PC-3 (cell line): ENCODE data around the gene GRIP1. TPM values are rescaled to one million over a fixed set of nuclear protein-coding genes. Genes with fewer than 3 reads are reported as not detected.

Experiments
- ATAC-seq: fragments of 200-7000 bp; cut with Tn5 transposase; 2 replicates; pipeline ENCODE4 v1.9.1; 2020; ENCODE audit warnings: mild to moderate bottlenecking, moderate library complexity
- BruUV-seq: library from RNA; stranded (reverse); fragments of 400-500 nt; replicated peaks from 2 replicates; lab custom pipeline; 2021; lab: Mats Ljungman, UMichigan
- CTCF ChIA-PET: fragments of 300-600 bp; sonication (Branson Sonifier 250); formaldehyde crosslinking; loops from one replicate; lab custom pipeline; 2022; ENCODE audit warnings: antibody characterized with exemption; lab: Charles Lee
- POLR2A ChIA-PET: fragments of 300-600 bp; sonication (Branson Sonifier 250); formaldehyde crosslinking; loops from one replicate; lab custom pipeline; 2022; ENCODE audit warnings: antibody characterized with exemption; ENCODE audit not compliant: unreplicated experiment; lab: Charles Lee
- DNase-seq: peaks from one replicate; pipeline ENCODE4 v3.0.0-alpha.2; 2015
- H2AFZ ChIP-seq: fragments of 300-600 bp; sonication (generic); 2 replicates; pipeline ENCODE4 v1.6.0; 2016; ENCODE audit warnings: antibody characterized with exemption, low read length
- H3F3A ChIP-seq: fragments of 300-600 bp; sonication (generic); one replicate; pipeline ENCODE4 v1.6.0; 2017; ENCODE audit warnings: antibody characterized with exemption, low read length, control low read depth, mild to moderate bottlenecking; ENCODE audit not compliant: unreplicated experiment
- H3K27ac ChIP-seq: fragments of 300-600 bp; sonication (generic); 2 replicates; pipeline ENCODE4 v1.5.1; 2016; ENCODE audit warnings: mild to moderate bottlenecking, low read length
- H3K27me3 ChIP-seq: fragments of 300-600 bp; sonication (generic); 2 replicates; pipeline ENCODE4 v1.6.1; 2016; ENCODE audit warnings: low read length, mixed read lengths
- H3K36me3 ChIP-seq: fragments of 300-600 bp; sonication (generic); 2 replicates; pipeline ENCODE4 v1.6.1; 2016; ENCODE audit warnings: low read depth, mixed run types, low read length, mixed read lengths
- H3K4me1 ChIP-seq: fragments of 300-600 bp; sonication (generic); 2 replicates; pipeline ENCODE4 v1.5.1; 2016; ENCODE audit warnings: low read length; ENCODE audit not compliant: insufficient read depth
- H3K4me2 ChIP-seq: fragments of 300-600 bp; sonication (generic); 2 replicates; pipeline ENCODE4 v1.6.0; 2016; ENCODE audit warnings: low read length
- H3K4me3 ChIP-seq: fragments of 300-600 bp; sonication (generic); 2 replicates; pipeline ENCODE4 v1.5.1; 2016; ENCODE audit warnings: mild to moderate bottlenecking, low read length, mixed read lengths
- H3K79me2 ChIP-seq: fragments of 300-600 bp; sonication (generic); 2 replicates; pipeline ENCODE4 v1.6.1; 2017; ENCODE audit warnings: low read length, mixed read lengths
- H3K9ac ChIP-seq: fragments of 300-600 bp; sonication (generic); 2 replicates; pipeline ENCODE4 v1.6.0; 2016; ENCODE audit warnings: mild to moderate bottlenecking, low read length
- H3K9me2 ChIP-seq: fragments of 300-600 bp; sonication (generic); replicated peaks from 2 replicates; pipeline ENCODE4 v1.6.1; 2016; ENCODE audit warnings: mixed run types, low read length, mixed read lengths
- H3K9me3 ChIP-seq: fragments of 300-600 bp; sonication (generic); 2 replicates; pipeline ENCODE4 v1.6.1; 2016; ENCODE audit warnings: low read length, mixed read lengths
- H4K20me1 ChIP-seq: fragments of 300-600 bp; sonication (generic); 2 replicates; pipeline ENCODE4 v1.6.1; 2016; ENCODE audit warnings: low read length, mixed read lengths
- EZH2 ChIP-seq: fragments of 300-600 bp; sonication (generic); IDR thresholded peaks from one replicate; pipeline ENCODE4 v1.6.1; 2017; ENCODE audit warnings: antibody characterized with exemption, mild to moderate bottlenecking, low read length; ENCODE audit not compliant: unreplicated experiment
- EZH2phosphoT487 ChIP-seq: fragments of 300-600 bp; sonication (generic); IDR thresholded peaks from 2 replicates; pipeline ENCODE4 v1.6.1; 2018; ENCODE audit warnings: mild to moderate bottlenecking, antibody characterized with exemption, low read length, borderline replicate concordance
- intact Hi-C: fragments of 100-400 bp; cut with micrococcal nuclease; formaldehyde crosslinking; loops from 2 replicates; pipeline ENCODE4 v1.9.0; 2023
- total RNA-seq: library from RNA; depleted of rRNA; stranded (reverse); fragments of >200 nt; gene quantifications from 2 replicates; pipeline ENCODE4 v1.2.3, GENCODE V29; 2014
- TF ChIP-seq, protein P1 (sequence below): fragments of 300-600 bp; sonication (generic); conservative IDR thresholded peaks from 2 replicates; pipeline ENCODE4 v1.5.1; 2017; ENCODE audit warnings: antibody characterized with exemption, low read depth, mild to moderate bottlenecking, low read length

GRIP1 gene
- total RNA-seq, 1 experiment from 2014 or later, result 2.0 TPM

DNA sequence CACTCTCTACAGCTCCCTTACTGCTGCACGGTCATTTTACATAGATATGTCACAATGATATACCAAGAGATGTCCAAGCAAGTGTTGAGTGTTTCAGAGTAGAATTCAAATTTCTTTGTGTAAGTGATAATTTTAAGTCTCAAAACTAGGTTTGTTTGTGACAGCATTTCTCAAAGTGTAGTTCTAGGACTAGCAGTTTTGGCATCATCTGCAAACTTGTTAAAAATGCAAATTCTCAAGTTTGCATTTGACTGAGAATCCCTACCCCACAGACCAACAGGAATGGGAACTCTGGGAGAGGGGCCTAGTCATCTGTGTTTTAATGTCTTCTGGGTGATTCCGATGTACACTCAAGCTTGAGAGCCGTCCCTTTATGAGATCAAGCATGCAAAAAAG lies 279.0 kb downstream of the GRIP1 start:
- Histone ChIP-seq H3F3A (no peaks in the 10 kb centered on the region), H3K4me3 (no peak overlapping the region), H4K20me1 (no peaks in the 10 kb centered on the region), H3K36me3 (no peaks in the 10 kb centered on the region), H3K27me3 (no peaks in the 10 kb centered on the region), H2AFZ (no peak overlapping the region), H3K9me2 (no peaks in the 10 kb centered on the region), H3K4me1 (0 out of 2 replicates have a peak, but pooled peaks cover under 1% of the 10 kb centered on the region), H3K27ac (no peak overlapping the region), H3K9me3 (no peaks in the 10 kb centered on the region), H3K79me2 (no peaks in the 10 kb centered on the region), H3K4me2 (no peak overlapping the region), H3K9ac (no peak overlapping the region)
- DNase-seq, result no peak
- no peak for TF ChIP-seq EZH2
- no TSS peak for BruUV-seq
- no peak for ATAC-seq
- ChIA-PET CTCF (no interaction called here), POLR2A (no interaction called here)
- intact Hi-C loops, result no loop called here

DNA sequence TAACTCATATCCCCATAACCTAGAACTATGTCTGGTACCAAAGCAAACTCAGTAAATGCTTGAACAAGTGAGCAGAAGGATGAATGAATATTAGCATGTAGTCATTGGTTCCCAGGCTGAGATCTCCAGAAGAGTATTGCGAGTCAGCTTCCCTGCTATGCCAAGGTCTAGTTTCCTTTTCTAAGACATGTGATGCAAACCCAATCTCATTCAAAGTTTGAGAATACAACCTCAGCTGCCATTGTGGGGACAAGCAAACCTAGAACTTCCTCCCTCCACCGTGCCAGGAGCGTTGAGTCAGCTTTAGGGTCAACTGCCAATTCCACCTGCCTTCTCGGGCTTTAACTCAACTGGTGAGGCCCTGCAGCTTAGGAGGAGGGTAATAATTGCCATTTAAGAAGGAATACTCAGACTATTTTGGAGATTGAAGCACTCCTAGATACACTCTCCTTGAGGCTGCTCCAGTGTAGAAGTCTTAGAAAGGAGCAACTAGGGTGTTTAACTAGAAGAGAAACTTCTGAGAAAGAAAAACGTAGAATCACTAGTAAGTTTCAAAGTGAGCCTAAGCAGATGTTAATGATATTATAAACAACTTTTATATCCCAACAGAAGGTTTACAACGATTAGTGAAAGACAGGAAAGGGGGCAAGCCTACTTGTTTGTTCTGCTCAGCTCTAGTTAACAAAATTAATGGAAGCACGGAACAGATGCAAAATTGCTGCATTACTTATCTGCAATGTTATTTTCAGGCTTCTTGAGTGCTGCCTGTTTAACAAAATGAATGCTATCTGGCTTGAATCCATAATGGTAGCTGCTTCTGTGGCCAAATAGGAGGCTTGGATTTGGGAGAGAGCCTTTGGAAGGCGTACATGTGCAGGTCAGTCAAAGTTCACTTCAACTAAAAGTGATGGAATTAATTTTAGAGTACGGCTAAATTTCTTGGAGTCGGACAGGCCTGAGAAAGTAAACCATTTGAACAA lies 279.7 kb downstream of the GRIP1 start:
- no peak for ATAC-seq

DNA sequence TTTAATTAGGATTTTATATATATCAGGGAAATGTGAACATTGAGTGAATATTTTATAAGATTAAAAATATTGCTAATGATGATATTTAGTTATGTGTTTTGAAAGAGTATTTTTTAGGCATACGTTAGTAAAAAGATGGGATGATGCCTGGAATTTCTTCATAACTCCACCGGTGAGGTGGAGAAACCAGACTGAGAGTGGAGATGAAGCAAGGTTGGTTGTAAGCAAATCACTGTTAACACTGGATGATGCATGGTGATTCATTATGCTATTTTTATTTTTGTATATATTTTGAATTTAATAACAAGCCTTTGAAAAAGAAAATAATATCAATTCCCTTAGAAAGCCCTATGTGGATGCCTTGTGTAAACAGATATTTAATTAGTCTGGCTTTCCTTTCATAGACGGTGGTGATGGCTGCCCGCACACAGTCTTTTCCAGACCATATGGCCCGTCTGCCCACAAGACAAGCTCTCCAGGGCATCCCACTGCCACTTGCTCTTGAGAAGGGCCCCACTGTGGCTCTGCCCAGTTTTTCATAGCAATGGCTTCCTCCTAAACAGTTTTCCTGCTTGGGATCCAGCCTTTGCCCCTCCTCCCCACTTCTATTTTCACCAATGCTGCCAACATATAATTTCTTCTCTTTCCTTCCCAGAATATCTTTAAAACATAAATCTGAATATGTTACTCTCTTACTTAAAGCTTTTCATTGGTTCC lies 281.1 kb downstream of the GRIP1 start:
- Histone ChIP-seq H3K9ac (no peak overlapping the region), H3K27ac (no peak overlapping the region), H3K4me3 (no peak overlapping the region), H2AFZ (no peak overlapping the region), H3K36me3 (no peaks in the 10 kb centered on the region), H3K79me2 (no peaks in the 10 kb centered on the region), H3F3A (no peaks in the 10 kb centered on the region), H4K20me1 (no peaks in the 10 kb centered on the region), H3K27me3 (0 out of 2 replicates have a peak, but pooled peaks cover 7% of the 10 kb centered on the region), H3K4me2 (no peak overlapping the region), H3K9me2 (no peaks in the 10 kb centered on the region), H3K9me3 (no peaks in the 10 kb centered on the region), H3K4me1 (no peaks in the 10 kb centered on the region)
- TF ChIP-seq, protein P1, sequence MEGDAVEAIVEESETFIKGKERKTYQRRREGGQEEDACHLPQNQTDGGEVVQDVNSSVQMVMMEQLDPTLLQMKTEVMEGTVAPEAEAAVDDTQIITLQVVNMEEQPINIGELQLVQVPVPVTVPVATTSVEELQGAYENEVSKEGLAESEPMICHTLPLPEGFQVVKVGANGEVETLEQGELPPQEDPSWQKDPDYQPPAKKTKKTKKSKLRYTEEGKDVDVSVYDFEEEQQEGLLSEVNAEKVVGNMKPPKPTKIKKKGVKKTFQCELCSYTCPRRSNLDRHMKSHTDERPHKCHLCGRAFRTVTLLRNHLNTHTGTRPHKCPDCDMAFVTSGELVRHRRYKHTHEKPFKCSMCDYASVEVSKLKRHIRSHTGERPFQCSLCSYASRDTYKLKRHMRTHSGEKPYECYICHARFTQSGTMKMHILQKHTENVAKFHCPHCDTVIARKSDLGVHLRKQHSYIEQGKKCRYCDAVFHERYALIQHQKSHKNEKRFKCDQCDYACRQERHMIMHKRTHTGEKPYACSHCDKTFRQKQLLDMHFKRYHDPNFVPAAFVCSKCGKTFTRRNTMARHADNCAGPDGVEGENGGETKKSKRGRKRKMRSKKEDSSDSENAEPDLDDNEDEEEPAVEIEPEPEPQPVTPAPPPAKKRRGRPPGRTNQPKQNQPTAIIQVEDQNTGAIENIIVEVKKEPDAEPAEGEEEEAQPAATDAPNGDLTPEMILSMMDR, result no peak
- TF ChIP-seq EZH2, result no peak
- TF ChIP-seq EZH2phosphoT487, result no peak
- POLR2A ChIA-PET, result no interaction called here
- BruUV-seq, result no TSS peak
- CTCF ChIA-PET, result interaction anchor here (0.6 kb wide), 1 partner anchor 369 kb away, joined by 3 read pairs; no protein-coding TSS in a partner anchor
- ATAC-seq (no peak), DNase-seq (no peak)
- intact Hi-C loops, result no loop called here

More for the DNA sequence above, 279.7 kb downstream of the GRIP1 start:
- H3K9me2 ChIP-seq, result no peaks in the 10 kb centered on the region
- no TSS peak for BruUV-seq
- no peak overlapping the region for H3K4me3 ChIP-seq
- no peak overlapping the region for H3K9ac ChIP-seq
- H3K79me2 ChIP-seq, result no peaks in the 10 kb centered on the region
- no peak overlapping the region for H2AFZ ChIP-seq
- ChIA-PET CTCF (no interaction called here), POLR2A (no interaction called here)
- H3K27me3 ChIP-seq, result 0 out of 2 replicates have a peak, but pooled peaks cover 2% of the 10 kb centered on the region
- intact Hi-C loops, result no loop called here
- no peaks in the 10 kb centered on the region for H3K36me3 ChIP-seq
- TF ChIP-seq, protein P1, result no peak
- TF ChIP-seq EZH2, result no peak
- no peak for TF ChIP-seq EZH2phosphoT487
- peak; percentile 30 for DNase-seq
- no peaks in the 10 kb centered on the region for H4K20me1 ChIP-seq
- H3K9me3 ChIP-seq, result no peaks in the 10 kb centered on the region
- H3K4me2 ChIP-seq, result no peak overlapping the region
- no peaks in the 10 kb centered on the region for H3K4me1 ChIP-seq
- H3K27ac ChIP-seq, result no peak overlapping the region
- no peaks in the 10 kb centered on the region for H3F3A ChIP-seq
